Uterine smooth muscle cell (primary cell): ENCODE measurements around the gene AASDHPPT. TPM values are rescaled to one million over a fixed set of nuclear protein-coding genes. Genes with fewer than 3 reads are reported as not detected.

Experiments
- total RNA-seq: library from RNA; depleted of rRNA; stranded (reverse); fragments of >200 nt; gene quantifications from 2 replicates; pipeline ENCODE4 v1.2.3, GENCODE V29; 2014

AASDHPPT gene, protein sequence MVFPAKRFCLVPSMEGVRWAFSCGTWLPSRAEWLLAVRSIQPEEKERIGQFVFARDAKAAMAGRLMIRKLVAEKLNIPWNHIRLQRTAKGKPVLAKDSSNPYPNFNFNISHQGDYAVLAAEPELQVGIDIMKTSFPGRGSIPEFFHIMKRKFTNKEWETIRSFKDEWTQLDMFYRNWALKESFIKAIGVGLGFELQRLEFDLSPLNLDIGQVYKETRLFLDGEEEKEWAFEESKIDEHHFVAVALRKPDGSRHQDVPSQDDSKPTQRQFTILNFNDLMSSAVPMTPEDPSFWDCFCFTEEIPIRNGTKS
- total RNA-seq = 43.9 and 51.9 TPM in 2 replicates

DNA sequence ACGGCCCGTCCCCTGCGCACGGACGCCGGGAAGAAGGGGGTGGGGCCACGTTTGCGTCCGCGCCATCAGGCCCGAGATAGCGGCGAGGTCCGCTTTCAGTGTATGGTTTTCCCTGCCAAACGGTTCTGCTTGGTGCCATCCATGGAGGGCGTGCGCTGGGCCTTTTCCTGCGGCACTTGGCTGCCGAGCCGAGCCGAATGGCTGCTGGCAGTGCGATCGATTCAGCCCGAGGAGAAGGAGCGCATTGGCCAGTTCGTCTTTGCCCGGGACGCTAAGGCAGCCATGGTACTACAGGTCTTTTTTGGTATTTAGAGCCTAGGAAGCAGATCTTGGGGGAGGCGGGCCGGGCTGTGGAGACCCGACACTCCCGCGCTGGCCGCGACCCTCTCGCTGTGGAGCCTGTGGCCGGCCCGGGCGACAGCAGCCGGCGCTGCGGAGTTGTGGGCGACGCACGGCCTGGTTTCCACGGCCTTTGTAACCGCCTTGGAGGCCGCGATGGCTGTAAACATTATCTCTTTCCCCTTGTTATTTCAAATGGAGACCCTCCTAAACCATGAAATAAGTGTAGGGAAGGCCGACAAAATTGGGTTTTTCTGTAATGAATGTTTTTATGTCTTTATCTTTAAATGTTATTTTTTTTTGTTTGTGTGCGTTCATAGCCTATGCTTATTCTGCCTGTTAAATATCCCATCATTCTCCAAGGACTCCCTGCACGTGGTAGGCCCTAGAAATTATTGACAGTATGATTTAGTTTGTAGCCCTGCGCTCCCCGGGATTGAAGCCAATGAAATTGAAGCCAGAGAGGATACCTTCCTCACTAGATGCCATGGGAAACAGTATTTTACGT, at the start of gene AASDHPPT:
Gene AASDHPPT (plus strand): TSS at position 54 of the 847 bp plus-strand sequence. CDS start 49 bp downstream, at position 103.

DNA sequence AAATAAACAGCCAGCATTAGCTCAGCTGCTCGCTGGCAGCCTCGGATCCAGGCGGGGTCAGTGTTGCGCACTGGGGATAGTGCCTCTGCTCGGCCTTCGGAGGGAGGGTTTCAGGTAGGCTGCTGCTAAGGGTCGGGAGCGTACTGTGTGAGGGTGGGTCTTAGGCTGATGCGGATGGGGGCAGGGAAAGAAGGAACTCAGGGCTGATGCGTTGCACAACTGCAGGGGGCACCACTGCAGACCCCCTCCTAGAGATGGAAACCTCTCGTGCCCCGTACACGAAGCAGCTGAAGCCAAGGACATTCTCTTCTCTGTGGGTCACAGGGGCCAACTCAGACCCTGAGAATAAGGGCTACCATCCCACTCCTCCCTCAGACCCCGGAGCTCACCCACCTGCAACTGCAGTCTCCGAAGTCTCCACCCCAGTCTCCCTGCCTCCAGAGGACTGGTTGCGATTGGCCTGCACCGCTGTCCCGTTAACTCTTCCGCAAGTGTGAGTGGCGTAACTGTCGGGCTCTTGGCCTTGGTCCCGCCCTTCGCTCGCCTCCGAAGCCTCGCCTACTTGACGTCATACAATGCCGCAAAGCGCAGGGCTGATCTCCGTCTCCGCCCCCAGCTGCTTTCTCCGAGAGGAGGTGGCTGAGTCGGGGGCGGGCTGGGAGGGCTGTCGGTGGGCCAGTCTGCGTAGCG, 398 bp upstream of the AASDHPPT start, which contains the start of gene KBTBD3:
Gene KBTBD3 (minus strand): TSS at position 429 of the 690 bp plus-strand sequence. CDS start 18,250 bp downstream, outside the sequence.

Other genes starting within 250 kb of the AASDHPPT start
- gene MSANTD4, start 55.4 kb upstream of the AASDHPPT start, total RNA-seq = 41.7 and 52.6 TPM in 2 replicates
- gene KBTBD3, start 315 bp upstream of the AASDHPPT start, total RNA-seq = 2.9 and 4.1 TPM in 2 replicates